Fibroblast of skin of left biceps (primary cell): ENCODE results near the gene AADACL2.

Experiments
- DNase-seq, 2 experiments: peaks; one replicate each; pipeline ENCODE4 v3.0.0-alpha.2; 2013; ENCODE audit warnings: low read depth in 2 of 2

The AADACL2 gene

DNA sequence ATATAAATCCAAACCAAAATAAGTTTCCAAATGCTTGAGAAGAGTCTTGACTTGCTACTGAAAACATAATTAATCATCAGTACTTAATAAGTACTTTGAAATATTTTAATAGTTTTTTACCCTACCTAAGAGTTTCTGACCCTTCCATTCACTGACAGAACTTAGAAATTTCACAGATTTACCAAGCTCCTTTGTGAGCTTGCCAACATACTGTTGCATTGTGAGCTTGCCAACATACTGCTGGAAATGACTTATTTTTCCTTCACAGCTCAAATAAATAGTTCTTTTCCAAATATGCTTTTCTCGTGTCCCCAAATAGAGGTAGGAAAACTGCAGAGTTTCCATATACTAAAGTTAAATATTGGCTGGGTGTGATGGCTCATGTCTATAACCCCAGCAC lies 70.5 kb downstream of the AADACL2 start:
- no peak for DNase-seq

DNA sequence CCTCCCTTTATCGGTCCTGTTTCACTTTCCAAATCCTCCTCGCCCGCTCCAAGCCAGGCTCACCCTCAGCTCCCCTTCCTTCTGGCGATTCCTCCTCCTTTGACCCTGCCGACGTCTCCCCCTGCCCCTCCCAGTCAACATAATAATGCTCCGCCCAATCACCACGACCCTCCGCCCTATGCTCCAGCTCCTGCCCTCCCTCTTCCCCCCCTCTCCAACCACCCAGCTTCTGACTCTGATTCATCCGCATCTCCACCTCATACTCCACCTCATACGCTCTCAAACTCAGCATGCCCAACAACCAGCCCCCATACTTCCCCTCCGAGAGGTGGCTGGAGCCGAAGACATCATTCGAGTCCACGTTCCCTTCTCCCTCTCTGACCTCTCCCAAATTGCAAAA lies 73.1 kb downstream of the AADACL2 start:
- DNase-seq: no peak
